Measurements from ENCODE around the gene MSTO1.
"Not testable (repeated sequence)": the region's sequence is repeated elsewhere in the genome, so short reads cannot be mapped to it uniquely, and the experiment has no call there.

The MSTO1 gene

GRCh38 chr1:155609515-155610256 is at the start of gene MSTO1:
Gene MSTO1 (plus strand): TSS chr1:155610218. CDS start chr1:155610249, 31 bp downstream.
- peak; percentile 94 to 95 for DNase-seq

GRCh38 chr1:155561779-155562580 is 48.0 kb upstream of the MSTO1 start:
- DNase-seq = peak; percentile 50 to 56

GRCh38 chr1:155562581-155563376 is 47.2 kb upstream of the MSTO1 start, which contains the start of gene ASH1L:
Gene ASH1L (minus strand): TSS chr1:155562803. CDS start chr1:155521519, 41,284 bp downstream.
- peak; percentile 91 to 95 for DNase-seq

GRCh38 chr1:155563377-155564022 is 46.5 kb upstream of the MSTO1 start:
- DNase-seq = peak in 1 of 2 donors; percentile 40

- peak in 1 of 2 donors; percentile 23 for DNase-seq
These were observed 39.9 kb upstream of the MSTO1 start for GRCh38 chr1:155569988-155570592.

- DNase-seq = no peak
These were observed 39.4 kb upstream of the MSTO1 start for GRCh38 chr1:155570593-155570990.

GRCh38 chr1:155574077-155574476 is 35.9 kb upstream of the MSTO1 start:
- DNase-seq = no peak

- not testable (repeated sequence) for DNase-seq
These were observed 34.4 kb upstream of the MSTO1 start for GRCh38 chr1:155575608-155576007.

- DNase-seq = not testable (repeated sequence)
These were observed 26.2 kb upstream of the MSTO1 start for GRCh38 chr1:155583846-155584245.

- not testable (repeated sequence) for DNase-seq
These were observed 20.7 kb upstream of the MSTO1 start for GRCh38 chr1:155589282-155589681.

GRCh38 chr1:155590516-155591247 is 19.3 kb upstream of the MSTO1 start:
- not testable (repeated sequence) for DNase-seq

GRCh38 chr1:155591770-155592169 is 18.2 kb upstream of the MSTO1 start:
- peak; percentile 39 to 81 for DNase-seq

GRCh38 chr1:155595877-155596474 is 14.0 kb upstream of the MSTO1 start:
- DNase-seq = not testable (repeated sequence)

- no peak for DNase-seq
These were observed 13.2 kb upstream of the MSTO1 start for GRCh38 chr1:155596864-155597263.

GRCh38 chr1:155598842-155599331 is 11.1 kb upstream of the MSTO1 start:
- no peak for DNase-seq

- DNase-seq = not testable (repeated sequence)
These were observed 10.0 kb upstream of the MSTO1 start for GRCh38 chr1:155599828-155600572.

GRCh38 chr1:155607708-155608107 is 2.3 kb upstream of the MSTO1 start:
- no peak for DNase-seq

GRCh38 chr1:155608888-155609225 is 1.2 kb upstream of the MSTO1 start:
- DNase-seq = no peak

- DNase-seq = not testable (repeated sequence)
These were observed 234 bp downstream of the MSTO1 start for GRCh38 chr1:155610257-155610647.

- not testable (repeated sequence) for DNase-seq
These were observed 3.2 kb downstream of the MSTO1 start for GRCh38 chr1:155613226-155613625.
